ENCODE measurements around the gene OR52A1.
"Not testable (repeated sequence)": the region's sequence is repeated elsewhere in the genome, so short reads cannot be mapped to it uniquely, and the experiment has no call there.

Gene OR52A1

DNA sequence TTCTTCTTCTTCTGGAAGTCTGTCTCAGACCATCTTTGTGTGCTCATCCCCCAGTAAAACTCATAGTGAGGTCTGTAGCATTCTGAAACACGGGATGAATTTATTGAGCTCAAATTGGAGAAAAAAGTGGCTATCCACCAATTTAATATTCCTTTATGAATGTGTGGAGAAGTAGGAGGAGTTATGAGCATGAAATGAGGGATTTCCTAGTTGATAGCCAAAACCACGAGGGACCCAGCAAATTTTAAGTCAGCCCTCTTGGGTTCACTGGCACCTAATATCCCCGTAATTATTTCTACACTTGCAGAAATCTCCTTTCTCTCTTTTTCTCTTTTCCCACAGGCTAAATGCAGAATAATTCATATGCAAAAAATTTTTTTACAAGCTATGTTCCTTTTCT, at the start of gene OR52A1:
TSS of gene OR52A1 (minus strand) at position 101 of the 400 bp plus-strand sequence. CDS start 2,388 bp downstream, outside the sequence.
- no peak for DNase-seq

DNA sequence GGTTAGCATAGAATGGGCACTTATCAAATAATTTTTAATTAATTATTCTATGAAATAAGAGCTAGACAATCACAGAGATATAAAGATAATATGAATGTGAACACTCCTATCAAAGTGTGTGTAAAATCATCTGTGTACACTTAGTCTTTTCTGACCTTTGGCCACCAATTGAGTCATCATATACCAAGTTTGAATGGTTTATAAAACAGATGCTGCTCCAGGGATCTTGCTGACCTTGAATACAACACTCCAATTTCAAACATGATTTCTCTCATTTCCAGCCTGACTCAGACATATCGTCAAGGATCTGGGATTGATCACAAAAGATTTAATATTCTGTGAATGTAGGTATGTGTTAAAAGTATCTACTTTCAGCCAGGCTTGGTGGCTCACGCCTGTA, 48.8 kb upstream of the OR52A1 start:
- DNase-seq, result no peak

DNA sequence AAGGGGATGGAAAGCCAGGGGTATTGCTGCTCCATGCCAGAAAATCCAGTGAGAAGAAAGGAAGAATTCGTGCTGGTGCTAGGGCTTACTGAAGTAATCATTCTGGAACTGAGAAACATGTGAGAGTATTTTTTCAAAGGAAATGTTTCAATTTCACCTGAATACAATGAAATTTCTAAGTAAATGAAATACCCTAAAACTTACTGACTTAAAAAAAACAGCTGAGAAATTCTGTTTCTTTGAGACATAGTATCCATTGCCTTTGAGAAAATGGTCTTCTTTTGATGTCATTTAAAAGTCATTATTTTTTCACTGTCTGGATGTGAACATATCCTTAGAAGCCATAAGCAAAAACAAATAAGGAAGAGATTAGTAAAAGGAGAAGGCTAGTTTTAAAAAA, 46.0 kb upstream of the OR52A1 start, which contains the start of gene OR51V1:
TSS of gene OR51V1 (minus strand) at position 101 of the 400 bp plus-strand sequence. CDS start at position 101, 0 bp downstream.
- DNase-seq, result no peak

DNA sequence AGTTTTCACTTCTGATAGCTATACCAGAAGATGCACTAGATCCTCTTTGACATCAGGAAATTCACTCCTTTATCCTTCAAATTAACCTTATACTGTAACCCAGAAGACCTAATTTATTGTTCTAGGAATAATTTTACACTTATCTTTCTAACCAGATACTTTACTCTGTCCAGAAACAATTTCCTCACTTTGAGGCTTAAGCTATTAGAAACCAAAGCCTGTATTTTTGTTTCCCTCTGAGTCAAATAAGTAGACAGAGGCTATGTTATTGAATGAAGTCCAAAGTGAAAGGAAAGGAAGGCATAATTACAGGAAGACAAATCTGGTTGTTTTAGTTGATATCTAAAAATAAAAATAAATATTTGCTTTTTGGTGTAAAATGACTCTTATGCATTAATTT, 43.7 kb upstream of the OR52A1 start:
- no peak for DNase-seq

DNA sequence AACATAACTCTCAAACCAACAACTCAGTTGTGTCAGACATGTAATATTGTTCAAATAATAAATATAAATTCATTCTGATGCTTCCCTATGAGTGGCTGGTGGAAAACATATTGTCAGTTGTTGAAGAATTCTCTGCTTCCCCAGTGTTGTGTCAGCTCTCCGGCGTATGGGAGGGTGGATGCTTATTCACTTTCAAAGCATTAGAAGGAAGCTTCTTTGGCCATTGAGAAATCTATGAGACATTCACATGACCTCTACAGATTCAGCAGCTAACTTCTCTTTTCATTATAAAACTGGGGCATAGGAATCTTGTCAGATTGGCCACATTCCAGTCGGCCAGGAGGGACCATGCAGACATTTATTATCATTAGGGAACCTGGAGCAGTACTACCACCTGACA, 43.0 kb upstream of the OR52A1 start:
- DNase-seq, result no peak

DNA sequence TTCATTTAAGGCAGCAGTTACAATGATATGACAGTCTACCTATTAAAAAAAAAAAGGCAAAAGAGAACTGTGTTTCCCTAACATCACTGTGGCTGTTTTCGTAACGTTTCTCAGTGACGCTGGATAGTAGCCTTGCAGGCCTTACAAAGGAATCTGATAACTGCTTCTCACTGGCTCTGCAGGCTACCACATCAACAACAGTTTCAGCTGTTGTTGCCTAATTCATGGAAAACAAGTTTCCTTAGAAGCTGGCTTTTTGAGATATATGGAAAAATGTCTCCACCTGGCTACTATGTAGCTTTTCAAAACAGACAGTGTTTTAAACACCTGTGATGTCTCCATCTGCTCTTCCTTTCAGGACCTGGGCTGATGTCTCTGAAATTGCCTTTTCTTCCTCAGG, 42.2 kb upstream of the OR52A1 start:
- no peak for DNase-seq

DNA sequence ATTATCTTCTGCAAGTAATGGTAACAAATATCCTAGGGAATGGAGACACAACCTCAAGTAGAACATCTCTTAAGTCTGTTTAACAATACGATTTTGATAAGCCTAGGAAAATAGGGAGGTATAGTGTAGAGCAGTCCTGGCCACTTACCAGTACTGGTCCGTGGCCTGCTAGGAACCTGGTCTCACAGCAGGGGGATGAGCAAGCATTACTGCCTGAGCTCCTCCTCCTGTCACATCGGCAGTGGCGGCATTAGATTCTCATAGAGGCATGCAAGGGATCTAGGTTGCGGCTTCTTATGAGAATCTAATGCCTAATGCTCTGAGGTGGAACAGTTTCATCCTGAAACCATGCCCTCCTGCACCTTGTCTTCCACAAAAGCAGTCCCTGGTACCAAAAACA, 41.5 kb upstream of the OR52A1 start:
- no peak for DNase-seq

DNA sequence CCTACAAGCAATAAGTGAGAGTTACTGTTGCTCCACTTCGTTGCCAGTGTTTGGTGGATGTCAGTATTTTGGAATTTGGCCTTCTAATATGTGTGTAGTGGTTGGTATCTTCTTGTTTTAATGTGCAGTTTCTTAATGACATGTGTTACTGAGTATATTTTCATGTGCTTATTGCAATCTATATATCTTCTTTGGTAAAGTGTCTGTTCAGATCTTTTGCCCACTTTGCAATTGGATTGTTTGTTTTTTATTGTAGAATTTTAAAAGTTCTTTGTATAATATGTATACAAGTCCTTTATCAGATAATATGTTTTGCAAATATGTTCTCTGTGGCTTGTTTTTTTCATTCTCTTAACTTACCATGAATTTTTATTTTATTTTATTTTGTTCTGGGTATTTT, 38.2 kb upstream of the OR52A1 start:
- no peak for DNase-seq

DNA sequence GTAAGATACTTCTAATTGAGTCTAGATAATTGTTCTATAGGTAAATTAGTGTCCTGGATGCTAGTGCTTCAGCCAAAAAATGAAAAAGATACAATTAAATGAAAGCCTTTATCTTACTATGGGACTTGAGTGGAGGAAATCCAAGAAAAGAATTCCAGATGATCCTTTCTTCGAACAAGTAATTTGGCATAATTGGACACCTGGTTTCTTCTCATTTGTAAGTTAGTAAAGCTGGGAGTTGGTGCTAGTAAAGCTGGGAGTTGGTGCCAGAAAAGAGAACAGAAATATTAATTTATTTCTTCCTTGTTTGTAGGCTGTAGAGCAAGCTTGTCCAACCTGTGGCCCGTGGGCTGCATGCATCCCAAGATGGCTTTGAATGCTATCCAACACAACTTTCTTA, 33.6 kb upstream of the OR52A1 start:
- DNase-seq, result no peak

DNA sequence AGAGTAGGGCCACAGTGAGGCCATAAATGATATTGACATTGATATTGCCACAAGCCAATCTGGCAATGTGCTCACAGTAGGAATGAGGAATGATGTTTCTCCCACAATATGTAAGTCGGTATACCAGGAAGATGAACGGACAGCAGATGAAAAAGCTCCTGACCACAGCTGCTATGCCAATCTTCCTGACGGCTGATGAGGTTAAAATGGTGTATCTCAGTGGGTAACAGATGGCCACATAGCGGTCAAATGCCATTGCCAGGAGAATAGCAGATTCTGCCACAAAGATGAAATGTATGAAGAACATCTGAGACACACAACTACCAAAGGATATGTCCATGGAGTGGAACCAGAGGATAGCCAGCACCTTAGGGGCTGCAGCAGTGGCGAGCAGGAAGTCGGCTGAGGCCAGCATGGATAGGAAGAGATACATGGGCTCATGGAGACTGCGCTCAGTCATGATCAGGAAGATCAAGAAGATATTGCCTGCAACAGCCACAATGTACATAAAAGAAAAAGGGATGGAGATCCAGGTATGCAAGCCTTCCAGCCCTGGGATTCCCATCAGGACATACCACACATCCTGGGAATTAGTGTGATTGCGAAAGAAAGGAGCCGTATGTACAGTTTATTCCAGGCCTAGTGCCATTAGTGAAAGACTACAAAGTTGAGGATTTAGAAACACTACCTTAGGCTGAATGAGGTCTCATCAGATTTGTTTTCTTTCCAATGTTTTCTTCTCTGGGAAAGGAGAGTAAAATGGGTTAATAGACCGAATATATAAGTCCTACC, 23.7 kb upstream of the OR52A1 start:
- DNase-seq, result no peak

DNA sequence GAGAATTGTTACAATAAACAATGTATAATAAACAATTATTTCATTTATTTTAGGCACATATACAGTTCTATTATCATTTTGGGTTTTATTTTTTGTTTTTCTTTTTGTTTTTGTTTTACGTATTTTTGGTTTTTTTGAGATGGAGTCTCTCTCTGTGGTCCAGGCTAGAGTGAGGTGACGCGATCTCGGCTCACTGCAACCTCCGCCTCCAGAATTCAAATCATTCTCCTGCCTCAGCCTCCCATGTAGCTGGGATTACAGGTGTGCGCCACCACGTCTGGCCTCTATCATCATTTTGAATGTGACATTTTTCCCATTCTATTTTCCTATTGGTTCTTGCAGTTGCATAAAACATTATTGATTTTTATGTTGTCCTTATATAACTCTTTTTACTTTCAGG, 20.4 kb upstream of the OR52A1 start:
- DNase-seq, result no peak

DNA sequence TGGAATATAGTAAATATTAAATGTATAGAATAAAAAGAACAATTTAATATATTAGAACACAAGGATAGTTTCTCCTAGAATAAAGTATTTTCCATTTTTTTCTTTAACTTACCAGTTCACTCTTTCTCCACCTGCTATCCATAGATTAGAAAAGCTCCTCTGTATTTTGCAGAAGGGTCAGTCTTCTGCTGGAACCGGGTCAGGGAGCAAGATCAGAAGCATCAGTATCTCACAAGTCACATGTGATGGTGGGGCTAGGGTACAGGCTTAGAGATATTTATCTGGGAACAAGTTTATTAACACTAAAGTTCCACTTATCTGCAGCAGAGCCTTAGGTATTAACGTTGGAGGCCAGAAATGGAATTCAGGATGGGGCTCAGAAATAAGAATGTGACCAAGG, 17.3 kb upstream of the OR52A1 start:
- DNase-seq, result no peak

DNA sequence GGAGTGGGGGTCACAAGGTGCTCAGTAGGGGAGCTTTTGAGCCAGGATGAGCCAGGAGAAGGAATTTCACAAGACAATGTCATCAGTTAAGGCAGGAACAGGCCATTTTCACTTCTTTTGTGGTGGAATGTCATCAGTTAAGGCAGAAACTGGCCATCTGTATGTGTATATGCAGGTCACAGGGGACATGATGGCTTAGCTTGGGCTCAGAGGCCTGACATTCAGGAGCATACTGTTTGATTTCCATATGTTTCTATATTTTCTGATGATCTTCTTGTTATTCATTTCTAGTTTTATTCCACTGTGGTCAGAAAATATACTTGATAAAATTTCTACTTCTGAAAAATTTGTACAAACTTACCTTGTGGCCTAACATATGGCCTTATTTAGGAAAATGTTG, 11.3 kb upstream of the OR52A1 start:
- DNase-seq, result not testable (repeated sequence)

DNA sequence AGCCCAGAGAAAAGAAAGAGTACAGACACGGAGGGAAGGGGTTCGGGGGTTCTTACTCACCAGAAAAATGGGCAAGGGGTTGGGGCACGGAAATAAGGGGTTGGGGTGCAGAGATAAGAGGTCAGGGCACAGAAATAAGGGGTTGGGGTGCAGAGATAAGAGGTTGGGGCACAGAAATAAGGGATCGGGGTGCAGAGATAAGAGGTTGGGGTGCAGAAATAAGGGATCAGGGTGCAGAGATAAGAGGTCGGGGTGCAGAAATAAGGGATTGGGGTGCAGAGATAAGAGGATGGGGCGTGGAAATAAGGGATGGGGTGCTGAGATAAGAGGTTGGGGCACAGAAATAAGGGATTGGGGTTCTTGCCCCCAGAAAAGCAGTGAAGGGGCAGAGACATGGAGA, 10.2 kb upstream of the OR52A1 start:
- DNase-seq, result not testable (repeated sequence)

DNA sequence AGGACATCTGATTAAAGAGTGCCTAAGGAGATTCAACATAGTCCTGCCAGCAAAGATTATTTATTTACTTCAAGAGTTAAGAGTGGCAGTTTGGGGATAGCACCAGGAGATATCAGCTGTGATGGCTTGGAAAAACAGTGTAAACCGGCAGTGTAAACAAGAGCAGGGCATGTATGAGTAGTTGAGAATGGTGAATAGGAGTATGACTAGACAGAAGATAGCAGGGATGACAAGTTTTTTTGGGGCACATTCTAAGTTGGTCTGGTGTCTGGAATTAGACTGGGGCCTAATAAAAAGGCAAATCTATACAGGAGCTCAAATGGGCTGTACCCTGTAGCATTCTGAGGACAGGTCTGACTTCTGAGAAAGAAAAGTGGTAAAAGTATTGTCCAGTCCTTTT, 6.5 kb upstream of the OR52A1 start:
- not testable (repeated sequence) for DNase-seq

DNA sequence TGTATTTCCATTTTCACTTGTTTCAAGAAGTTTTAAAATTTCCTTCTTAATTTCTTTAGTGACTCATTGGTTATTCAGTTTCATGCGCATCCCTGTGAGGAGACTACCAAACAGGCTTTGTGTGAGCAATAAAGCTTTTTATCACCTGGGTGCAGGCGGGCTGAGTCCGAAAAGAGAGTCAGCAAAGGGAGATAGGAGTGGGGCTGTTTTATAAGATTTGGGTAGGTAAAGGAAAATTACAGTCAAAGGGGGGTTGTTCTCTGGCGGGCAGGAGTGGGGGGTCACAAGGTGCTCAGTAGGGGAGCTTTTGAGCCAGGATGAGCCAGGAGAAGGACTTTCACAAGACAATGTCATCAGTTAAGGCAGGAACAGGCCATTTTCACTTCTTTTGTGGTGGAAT, 5.7 kb upstream of the OR52A1 start:
- not testable (repeated sequence) for DNase-seq

DNA sequence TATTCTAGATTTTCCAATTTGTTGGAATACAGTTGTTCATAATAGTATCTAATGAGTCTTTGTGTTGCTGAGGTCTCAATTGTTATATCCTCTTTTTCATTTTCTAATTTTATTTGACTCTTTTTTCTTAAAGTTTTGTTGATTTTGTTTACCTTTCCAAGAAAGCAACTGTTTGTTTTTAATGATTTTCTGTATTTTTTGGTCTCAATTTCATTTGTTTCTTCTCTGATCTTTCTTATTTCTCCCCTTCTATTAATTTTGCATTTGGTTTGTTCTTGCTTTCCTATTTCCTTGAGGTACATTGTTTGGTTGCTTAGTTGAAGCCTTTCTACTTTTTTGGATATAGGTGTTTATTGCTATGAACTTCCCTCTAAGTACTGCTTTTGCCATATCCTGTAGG, 5.2 kb upstream of the OR52A1 start:
- DNase-seq, result no peak

DNA sequence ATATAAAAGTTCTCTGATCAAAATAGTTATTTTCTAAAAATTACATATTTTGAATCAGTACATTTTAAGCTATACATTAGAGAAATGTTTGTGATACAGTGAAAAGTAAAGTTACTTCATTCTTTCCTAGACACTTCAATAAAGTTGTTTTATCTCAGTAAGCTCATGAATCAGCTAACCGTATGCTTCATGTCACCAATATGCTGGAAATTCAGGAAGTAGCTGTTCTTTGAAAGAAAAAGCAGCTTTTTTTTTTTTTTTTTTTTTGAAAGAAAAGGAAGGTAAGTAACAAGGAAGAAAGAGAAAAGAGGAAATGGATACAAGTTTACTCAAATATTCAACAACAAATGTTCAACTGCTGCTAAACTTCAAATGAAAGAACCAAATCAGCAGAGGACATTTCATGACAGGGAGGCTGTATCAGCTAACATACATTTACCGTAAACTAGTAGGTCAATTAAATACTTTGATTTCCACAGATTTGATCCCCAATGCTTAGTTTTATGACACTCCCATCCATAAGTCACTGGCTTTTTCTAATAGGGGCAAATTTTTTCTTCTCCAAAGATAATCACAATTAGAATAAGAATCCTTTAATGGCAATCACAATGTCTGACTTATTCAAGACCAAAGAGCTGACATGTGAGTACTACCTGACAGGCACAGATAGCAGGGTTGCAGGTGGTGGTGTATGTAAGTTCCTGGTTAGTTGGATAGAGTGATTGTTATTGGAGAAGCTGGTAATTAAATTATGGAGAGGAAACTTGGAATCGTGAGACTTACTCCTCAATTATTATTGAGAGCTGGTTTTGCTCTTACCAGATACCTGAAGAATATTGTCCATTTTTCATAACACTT, 754 bp downstream of the OR52A1 start:
- no peak for DNase-seq

DNA sequence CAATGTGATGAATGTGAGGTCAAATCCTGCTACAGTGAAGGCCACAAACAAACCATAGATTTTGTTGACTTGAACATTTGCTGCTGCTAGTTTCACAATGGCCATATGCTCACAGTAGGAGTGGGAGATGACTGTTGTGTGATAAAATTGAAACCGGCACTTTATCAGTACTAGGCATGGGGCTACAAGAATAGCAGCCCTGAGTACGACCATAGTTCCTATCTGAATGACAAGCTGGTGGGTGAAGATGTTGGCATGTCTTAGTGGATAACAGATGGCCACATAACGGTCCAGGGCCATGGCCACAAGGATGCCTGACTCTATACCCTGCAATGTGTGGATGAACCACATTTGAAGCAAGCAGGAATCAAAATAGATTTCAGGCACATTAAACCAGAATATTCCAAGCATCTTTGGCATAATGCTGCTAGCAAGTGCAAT, 2.8 kb downstream of the OR52A1 start:
- no peak for DNase-seq

DNA sequence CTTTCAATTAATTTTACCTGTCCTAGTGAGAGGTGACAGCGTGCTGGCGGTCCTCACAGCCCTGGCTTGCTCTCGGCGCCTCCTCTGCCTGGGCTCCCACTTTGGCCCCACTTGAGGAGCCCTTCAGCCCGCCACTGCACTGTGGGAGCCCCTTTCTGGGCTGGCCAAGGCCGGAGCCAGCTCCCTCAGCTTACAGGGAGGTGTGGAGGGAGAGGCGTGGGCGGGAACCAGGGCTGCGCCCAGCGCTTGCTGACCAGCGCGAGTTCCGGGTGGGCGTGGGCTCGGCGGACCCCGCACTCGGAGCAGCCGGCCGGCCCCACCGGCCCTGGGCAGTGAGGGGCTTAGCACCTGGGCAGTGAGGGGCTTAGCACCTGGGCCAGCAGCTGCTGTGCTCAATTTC, 10.4 kb downstream of the OR52A1 start:
- not testable (repeated sequence) for DNase-seq

DNA sequence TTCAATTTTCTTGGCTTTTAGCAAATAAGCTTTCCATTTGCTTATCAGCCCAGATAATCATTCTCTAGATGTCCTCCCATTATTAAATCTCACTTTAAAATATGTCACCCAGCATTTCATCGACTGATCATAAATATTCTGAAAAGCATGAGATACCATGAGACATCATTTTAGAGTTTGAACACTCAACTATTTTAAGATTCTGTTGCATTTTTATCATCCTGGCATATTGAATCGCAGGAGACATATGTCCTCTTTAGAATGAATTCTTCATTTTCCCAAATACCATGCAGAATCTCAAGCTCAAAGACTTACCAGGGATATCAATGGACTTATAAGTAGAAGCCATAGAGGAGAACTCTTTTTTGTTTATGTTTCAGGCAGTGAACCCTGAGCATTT, 16.6 kb downstream of the OR52A1 start, which contains the start of gene OR52A5:
TSS of gene OR52A5 (minus strand) at position 361 of the 400 bp plus-strand sequence. CDS start 5,714 bp downstream, outside the sequence.
- DNase-seq, result no peak

DNA sequence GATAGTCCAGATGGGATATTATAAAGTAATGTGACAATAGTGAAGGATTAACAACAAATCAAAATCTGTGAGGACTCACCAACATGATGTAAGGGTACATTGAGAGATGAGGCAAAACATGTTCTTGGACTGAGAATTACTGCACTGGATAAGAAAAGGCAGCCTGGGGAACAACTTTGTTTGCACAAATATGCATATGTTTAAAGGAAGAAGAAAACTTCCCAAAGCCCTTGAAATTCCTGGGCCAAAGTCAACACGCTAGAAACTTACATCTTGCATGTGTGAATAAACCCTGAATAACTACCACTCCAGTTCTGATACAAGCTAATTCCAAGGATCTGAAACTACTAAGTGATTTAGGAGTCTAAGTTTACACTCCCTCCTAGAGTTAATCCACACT, 17.5 kb downstream of the OR52A1 start:
- DNase-seq, result no peak

DNA sequence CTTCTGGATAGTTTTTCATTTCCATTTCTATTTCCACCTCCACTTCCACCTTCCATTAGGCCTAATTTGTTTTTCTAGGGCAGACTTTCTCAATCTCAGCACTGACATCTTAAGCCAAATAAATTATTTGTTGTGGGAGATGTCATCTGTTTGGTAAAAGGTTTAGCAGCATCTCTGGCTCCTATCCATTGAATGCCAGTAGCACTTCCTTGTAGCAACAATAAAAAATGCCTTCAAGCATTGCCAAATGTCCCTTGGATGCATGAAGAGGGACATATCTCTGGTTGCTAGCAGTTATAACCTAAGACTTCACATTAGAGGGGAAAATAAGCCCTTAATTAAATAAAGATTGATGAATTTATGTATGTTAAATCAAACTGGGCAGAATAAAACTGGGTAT, 18.3 kb downstream of the OR52A1 start:
- DNase-seq, result no peak
